ENCODE measurements around the gene PARP3.
"Not testable (repeated sequence)": the region's sequence is repeated elsewhere in the genome, so short reads cannot be mapped to it uniquely, and the experiment has no call there.

The PARP3 gene

GRCh38 chr3:51941798-51942602 lies at the start of gene PARP3, which contains the start of gene RRP9:
PARP3 (plus strand) TSS chr3:51942363; CDS start chr3:51943356, 993 bp downstream.
RRP9 (minus strand) TSS chr3:51941904; CDS start chr3:51941867, 37 bp downstream.
- Mint-ChIP-seq H3K27ac (peak within 1 kb of the TSS; percentile 63), H3K4me3 (peak within 1 kb of the TSS; percentile 79), H3K9me3 (no peaks in the 10 kb centered on the region), H3K36me3 (ENCODE audit: low read depth) (peaks cover 19% of the 10 kb centered on the region), H3K4me1 (peaks cover 32% of the 10 kb centered on the region), H3K27me3 (no peaks in the 10 kb centered on the region)
- DNase-seq (peak; percentile 99), ATAC-seq (peak; percentile 93)

GRCh38 chr3:51894391-51894790 lies 47.8 kb upstream of the PARP3 start:
- no peak overlapping the region for H3K27ac Mint-ChIP-seq
- ATAC-seq (no peak), DNase-seq (no peak)
- H3K4me1 Mint-ChIP-seq = peaks cover 5% of the 10 kb centered on the region
- H3K36me3 Mint-ChIP-seq (ENCODE audit: low read depth) = no peaks in the 10 kb centered on the region
- no peaks in the 10 kb centered on the region for H3K9me3 Mint-ChIP-seq
- no peak overlapping the region for H3K4me3 Mint-ChIP-seq
- peaks cover 36% of the 10 kb centered on the region for H3K27me3 Mint-ChIP-seq

- no peak for ATAC-seq
- no peak overlapping the region for H3K27ac Mint-ChIP-seq
- DNase-seq = no peak
- no peaks in the 10 kb centered on the region for H3K36me3 Mint-ChIP-seq (ENCODE audit: low read depth)
- H3K9me3 Mint-ChIP-seq = no peaks in the 10 kb centered on the region
- peaks cover 37% of the 10 kb centered on the region for H3K27me3 Mint-ChIP-seq
- H3K4me1 Mint-ChIP-seq = peaks cover 7% of the 10 kb centered on the region
- H3K4me3 Mint-ChIP-seq = no peak overlapping the region
These were observed 47.2 kb upstream of the PARP3 start for GRCh38 chr3:51894939-51895338.

- no peak overlapping the region for H3K27ac Mint-ChIP-seq
- H3K4me3 Mint-ChIP-seq = no peak overlapping the region
- DNase-seq = no peak
- H3K9me3 Mint-ChIP-seq = no peaks in the 10 kb centered on the region
- peaks cover 9% of the 10 kb centered on the region for H3K4me1 Mint-ChIP-seq
- no peak for ATAC-seq
- peaks cover 39% of the 10 kb centered on the region for H3K27me3 Mint-ChIP-seq
- no peaks in the 10 kb centered on the region for H3K36me3 Mint-ChIP-seq (ENCODE audit: low read depth)
These were observed 45.4 kb upstream of the PARP3 start for GRCh38 chr3:51896607-51897305.

- DNase-seq (no peak), ATAC-seq (no peak)
- peaks cover 10% of the 10 kb centered on the region for H3K4me1 Mint-ChIP-seq
- no peak overlapping the region for H3K4me3 Mint-ChIP-seq
- peaks cover 42% of the 10 kb centered on the region for H3K27me3 Mint-ChIP-seq
- no peaks in the 10 kb centered on the region for H3K36me3 Mint-ChIP-seq (ENCODE audit: low read depth)
- no peak overlapping the region for H3K27ac Mint-ChIP-seq
- no peaks in the 10 kb centered on the region for H3K9me3 Mint-ChIP-seq
These were observed 44.8 kb upstream of the PARP3 start for GRCh38 chr3:51897391-51897790.

- H3K4me3 Mint-ChIP-seq; ATAC-seq; DNase-seq; H3K27ac Mint-ChIP-seq; H3K36me3 Mint-ChIP-seq (ENCODE audit: low read depth); H3K9me3 Mint-ChIP-seq: not testable (repeated sequence)
- H3K4me1 Mint-ChIP-seq = peaks cover 15% of the 10 kb centered on the region
- peaks cover 49% of the 10 kb centered on the region for H3K27me3 Mint-ChIP-seq
These were observed 42.1 kb upstream of the PARP3 start for GRCh38 chr3:51900043-51900442.

GRCh38 chr3:51902361-51902760 lies 39.8 kb upstream of the PARP3 start:
- not testable (repeated sequence) for H3K4me3 Mint-ChIP-seq; H3K36me3 Mint-ChIP-seq (ENCODE audit: low read depth); H3K9me3 Mint-ChIP-seq; ATAC-seq
- peak; percentile 19 for DNase-seq
- H3K27ac Mint-ChIP-seq = peak overlapping the region; percentile 67
- H3K4me1 Mint-ChIP-seq = peaks cover 15% of the 10 kb centered on the region
- H3K27me3 Mint-ChIP-seq = peaks cover 44% of the 10 kb centered on the region

- Mint-ChIP-seq H3K27me3 (peaks cover 34% of the 10 kb centered on the region), H3K9me3 (peaks cover 12% of the 10 kb centered on the region), H3K4me3 (no peak overlapping the region), H3K27ac (no peak overlapping the region), H3K4me1 (peaks cover 15% of the 10 kb centered on the region), H3K36me3 (ENCODE audit: low read depth) (peaks cover 4% of the 10 kb centered on the region)
- DNase-seq = no peak
- ATAC-seq = no peak
These were observed 37.9 kb upstream of the PARP3 start for GRCh38 chr3:51904034-51904823.

- no peak overlapping the region for H3K4me3 Mint-ChIP-seq
- no peaks in the 10 kb centered on the region for H3K4me1 Mint-ChIP-seq
- peaks cover 4% of the 10 kb centered on the region for H3K36me3 Mint-ChIP-seq (ENCODE audit: low read depth)
- H3K27ac Mint-ChIP-seq = no peak overlapping the region
- peaks cover 14% of the 10 kb centered on the region for H3K9me3 Mint-ChIP-seq
- H3K27me3 Mint-ChIP-seq = peaks cover 20% of the 10 kb centered on the region
- ATAC-seq (no peak), DNase-seq (no peak)
These were observed 34.1 kb upstream of the PARP3 start for GRCh38 chr3:51908026-51908425.

GRCh38 chr3:51916418-51916817 lies 25.7 kb upstream of the PARP3 start:
- Mint-ChIP-seq H3K4me3 (no peak overlapping the region), H3K27me3 (peaks cover 6% of the 10 kb centered on the region), H3K4me1 (no peaks in the 10 kb centered on the region), H3K36me3 (ENCODE audit: low read depth) (no peaks in the 10 kb centered on the region), H3K27ac (no peak overlapping the region), H3K9me3 (no peaks in the 10 kb centered on the region)
- DNase-seq (no peak), ATAC-seq (no peak)

GRCh38 chr3:51921081-51921578 lies 21.0 kb upstream of the PARP3 start:
- DNase-seq = no peak
- Mint-ChIP-seq H3K36me3 (ENCODE audit: low read depth) (no peaks in the 10 kb centered on the region), H3K27ac (no peak overlapping the region), H3K27me3 (peaks cover 8% of the 10 kb centered on the region), H3K9me3 (no peaks in the 10 kb centered on the region), H3K4me1 (no peaks in the 10 kb centered on the region), H3K4me3 (no peak overlapping the region)
- no peak for ATAC-seq

- peaks cover 1% of the 10 kb centered on the region for H3K27me3 Mint-ChIP-seq
- no peak for DNase-seq
- no peak for ATAC-seq
- H3K4me3 Mint-ChIP-seq = no peak overlapping the region
- no peaks in the 10 kb centered on the region for H3K9me3 Mint-ChIP-seq
- no peak overlapping the region for H3K27ac Mint-ChIP-seq
- no peaks in the 10 kb centered on the region for H3K4me1 Mint-ChIP-seq
- peaks cover 14% of the 10 kb centered on the region for H3K36me3 Mint-ChIP-seq (ENCODE audit: low read depth)
These were observed 14.8 kb upstream of the PARP3 start for GRCh38 chr3:51927061-51927977.

GRCh38 chr3:51928438-51928837 lies 13.7 kb upstream of the PARP3 start:
- no peak overlapping the region for H3K27ac Mint-ChIP-seq
- no peaks in the 10 kb centered on the region for H3K9me3 Mint-ChIP-seq
- DNase-seq (no peak), ATAC-seq (no peak)
- H3K36me3 Mint-ChIP-seq (ENCODE audit: low read depth) = peaks cover 18% of the 10 kb centered on the region
- no peak overlapping the region for H3K4me3 Mint-ChIP-seq
- H3K4me1 Mint-ChIP-seq = no peaks in the 10 kb centered on the region
- H3K27me3 Mint-ChIP-seq = no peaks in the 10 kb centered on the region

All from activated naive CD8-positive, alpha-beta T cell treated with anti-CD3 and anti-CD28 coated beads, Interleukin-2, amount 50 U/mL, for 24 hours (primary cell).